Pancreas (tissue), 10 donors: ENCODE measurements around the gene PSD4. TPM values are rescaled to one million over a fixed set of nuclear protein-coding genes. Genes with fewer than 3 reads are reported as not detected.

Source experiments
- ATAC-seq, 4 donors: fragments of 200-7000 bp; cut with Tn5 transposase; one replicate each; pipeline versions ENCODE4 v1.8.0 to v1.9.1; 2020; ENCODE audit warnings: mild to moderate bottlenecking in 4 of 4, moderate library complexity in 4 of 4
- DNase-seq, 6 donors: peaks; one replicate each; pipeline ENCODE4 v3.0.0-alpha.2; 2020
- FAIRE-seq: peaks from 2 replicates; lab custom pipeline; 2012; peaks lifted over from hg19 to GRCh38; lab: Jason Lieb, UNC
- H3K27ac ChIP-seq, 4 donors: fragments of 200-600 bp; sonication (generic); 1 replicate in 3 of 4; 2 replicates in 1 of 4; pipeline versions ENCODE4 v1.5.0 to v1.8.0; 2020
- H3K27me3 ChIP-seq, 4 donors: fragments of 200-600 bp; one replicate each; pipeline ENCODE4 v1.8.0; 2021
- H3K36me3 ChIP-seq, 3 donors: fragments of 200-600 bp; sonication (generic) in 1 of 3; one replicate each; pipeline versions ENCODE4 v1.5.0 to v1.8.0; 2020 to 2021
- H3K4me1 ChIP-seq, 3 donors: fragments of 200-600 bp; one replicate each; pipeline ENCODE4 v1.8.0; 2021
- H3K4me3 ChIP-seq, 4 donors: fragments of 200-600 bp; sonication (generic) in 2 of 4; one replicate each; pipeline versions ENCODE4 v1.5.0 to v1.8.0; 2020 to 2021
- H3K9me3 ChIP-seq, 4 donors: fragments of 200-600 bp; one replicate each; pipeline ENCODE4 v1.8.0; 2021
- WGBS, 2 donors: extraction: QIAGEN DNeasy Blood & Tissue Kit; methylation state at CpG; one replicate each; pipeline ENCODE4 v1.1.7; 2013; 5-methylcytosine and 5-hydroxymethylcytosine counted together
- intact Hi-C, 3 donors: fragments of 100-400 bp; cut with DNase I; formaldehyde crosslinking; loops; one replicate each; pipeline versions ENCODE4 v1.11.1 to v1.14.2; 2022
- polyA plus RNA-seq, 2 donors: library from polyadenylated mRNA; stranded (reverse); fragments of 200-250 nt; gene quantifications; one replicate each; pipeline ENCODE4 v1.2.3, GENCODE V29; 2013
- total RNA-seq, 6 donors: library from RNA; stranded (reverse); fragmentation: NEBNext Ultra II Directional in 4 of 6; extraction: Animal tissue kit (Norgen Biotek cat#: 25700) in 4 of 6; gene quantifications; one replicate each; pipeline versions ENCODE4 v1.2.1 to v1.2.4, GENCODE V29; 2021 to 2023
- TF ChIP-seq, protein P1 (sequence below), 4 donors: fragments of 200-600 bp; sonication (generic) in 3 of 4; IDR thresholded peaks; one replicate each; pipeline versions ENCODE4 v1.5.0 to v1.8.0; 2021; ENCODE audit warnings: antibody characterized with exemption in 4 of 4
- donor health status: healthy with polysubstance abuse.
- donor health status: DM: no; HTN: no; CAD: no; lungs with moderate emphysema.
- donor health status: DM: no; HTN: no; CAD: no.
- donor health status: control.
- donor health status: control.
- donor health status: Bipolar disorder and iron deficiency.
- donor health status: DM: yes; HTN: yes; CAD: no.
- donor health status: DM: no; HTN: no; CAD: no.
- donor health status: DM: no; HTN: no; CAD: no.
- donor health status: DM: yes; HTN: yes; CAD: no.

The PSD4 gene
- total and polyA plus RNA-seq, 8 donors: 15.9 to 37.6 (median 26.0) TPM

DNA sequence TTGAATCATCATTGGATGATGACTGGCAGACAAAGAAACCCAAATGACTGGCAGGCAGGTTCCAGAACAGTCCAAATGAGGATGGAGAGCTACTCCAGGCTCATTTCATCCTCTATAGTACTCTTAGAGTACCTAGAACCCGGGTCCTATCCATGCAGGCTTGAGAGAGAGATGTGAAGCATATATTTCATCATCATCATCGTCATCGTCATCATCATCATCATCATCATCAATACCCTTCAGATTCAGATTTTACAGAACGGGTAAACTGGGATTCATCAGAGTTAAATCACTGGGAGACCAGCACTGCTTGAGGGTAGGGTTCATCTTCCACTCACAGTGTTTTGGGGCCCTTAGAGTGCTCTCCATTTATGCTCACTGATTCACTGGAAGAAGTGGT, 52.7 kb downstream of the PSD4 start:
- Histone ChIP-seq H3K27ac (peak overlapping the region in 2 of 4 donors; percentile 52 to 55), H3K4me1 (peaks cover 0 to 12% (median 5%) of the 10 kb centered on the region in 3 donors), H3K27me3 (no peaks in the 10 kb centered on the region), H3K36me3 (no peaks in the 10 kb centered on the region), H3K9me3 (no peaks in the 10 kb centered on the region), H3K4me3 (no peak overlapping the region)
- DNase-seq (no peak), ATAC-seq (no peak), FAIRE-seq (no peak)
- WGBS, 2 donors: 65 to 93% methylated on average over 4 of the region's 4 CpGs
- intact Hi-C loops: no loop called here
- TF ChIP-seq, protein P1, sequence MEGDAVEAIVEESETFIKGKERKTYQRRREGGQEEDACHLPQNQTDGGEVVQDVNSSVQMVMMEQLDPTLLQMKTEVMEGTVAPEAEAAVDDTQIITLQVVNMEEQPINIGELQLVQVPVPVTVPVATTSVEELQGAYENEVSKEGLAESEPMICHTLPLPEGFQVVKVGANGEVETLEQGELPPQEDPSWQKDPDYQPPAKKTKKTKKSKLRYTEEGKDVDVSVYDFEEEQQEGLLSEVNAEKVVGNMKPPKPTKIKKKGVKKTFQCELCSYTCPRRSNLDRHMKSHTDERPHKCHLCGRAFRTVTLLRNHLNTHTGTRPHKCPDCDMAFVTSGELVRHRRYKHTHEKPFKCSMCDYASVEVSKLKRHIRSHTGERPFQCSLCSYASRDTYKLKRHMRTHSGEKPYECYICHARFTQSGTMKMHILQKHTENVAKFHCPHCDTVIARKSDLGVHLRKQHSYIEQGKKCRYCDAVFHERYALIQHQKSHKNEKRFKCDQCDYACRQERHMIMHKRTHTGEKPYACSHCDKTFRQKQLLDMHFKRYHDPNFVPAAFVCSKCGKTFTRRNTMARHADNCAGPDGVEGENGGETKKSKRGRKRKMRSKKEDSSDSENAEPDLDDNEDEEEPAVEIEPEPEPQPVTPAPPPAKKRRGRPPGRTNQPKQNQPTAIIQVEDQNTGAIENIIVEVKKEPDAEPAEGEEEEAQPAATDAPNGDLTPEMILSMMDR (IDR thresholded peaks at IDR 0.05): no peak

DNA sequence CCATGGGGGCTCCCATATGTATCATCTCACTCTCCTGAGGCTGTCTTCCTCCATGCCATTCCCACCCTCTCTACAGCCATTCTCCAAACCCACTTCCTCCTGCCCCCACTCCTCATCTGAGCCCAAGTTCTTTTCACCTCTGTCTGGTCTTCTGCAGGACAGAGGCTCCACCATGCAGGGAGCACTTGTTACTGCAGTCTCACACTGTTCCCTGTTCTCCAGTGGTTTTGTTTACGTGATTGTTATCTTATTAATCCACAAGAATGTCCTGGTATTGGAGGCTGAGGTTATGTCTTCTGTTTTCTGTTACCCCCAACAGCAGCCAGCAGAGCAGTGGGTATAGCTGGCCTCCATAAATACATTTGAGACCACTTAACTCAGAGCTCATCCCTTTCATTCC, 53.5 kb downstream of the PSD4 start:
- FAIRE-seq: no peak
- intact Hi-C loops: no loop called here
- TF ChIP-seq, protein P1 (IDR thresholded peaks at IDR 0.05): no peak
- H3K9me3 ChIP-seq: no peaks in the 10 kb centered on the region
- H3K4me1 ChIP-seq: peaks cover 0 to 12% (median 5%) of the 10 kb centered on the region in 3 donors
- DNase-seq: no peak
- no peak overlapping the region for H3K4me3 ChIP-seq
- WGBS, 2 donors: 85 to 86% methylated on average over 1 of the region's 1 CpG
- no peaks in the 10 kb centered on the region for H3K27me3 ChIP-seq
- H3K36me3 ChIP-seq: no peaks in the 10 kb centered on the region
- no peak for ATAC-seq
- no peak overlapping the region for H3K27ac ChIP-seq

- no peak for DNase-seq
- Histone ChIP-seq H3K27me3 (no peaks in the 10 kb centered on the region), H3K27ac (no peak overlapping the region), H3K4me1 (peaks cover 0 to 12% (median 5%) of the 10 kb centered on the region in 3 donors), H3K4me3 (no peak overlapping the region), H3K9me3 (no peaks in the 10 kb centered on the region), H3K36me3 (no peaks in the 10 kb centered on the region)
- TF ChIP-seq, protein P1 (IDR thresholded peaks at IDR 0.05): no peak
- WGBS, 2 donors: 89 to 92% methylated on average over 3 of the region's 3 CpGs
- intact Hi-C loops: no loop called here
- FAIRE-seq: no peak
- ATAC-seq: no peak
These were observed 53.9 kb downstream of the PSD4 start for GRCh38 chr2:113227698-113228097.

- DNase-seq (no peak), FAIRE-seq (no peak), ATAC-seq (no peak)
- Histone ChIP-seq H3K27ac (no peak overlapping the region), H3K9me3 (no peaks in the 10 kb centered on the region), H3K4me3 (no peak overlapping the region), H3K4me1 (peaks cover 0 to 12% (median 5%) of the 10 kb centered on the region in 3 donors), H3K27me3 (no peaks in the 10 kb centered on the region), H3K36me3 (no peaks in the 10 kb centered on the region)
- TF ChIP-seq, protein P1 (IDR thresholded peaks at IDR 0.05): no peak
- intact Hi-C loops: no loop called here
- 85 to 88% methylated on average over 1 of the region's 1 CpG for WGBS, 2 donors
These were observed 54.6 kb downstream of the PSD4 start for GRCh38 chr2:113228351-113228750.

- Histone ChIP-seq H3K36me3 (no peaks in the 10 kb centered on the region), H3K27ac (peak overlapping the region in 2 of 4 donors; percentile 17 to 23), H3K4me3 (no peak overlapping the region), H3K4me1 (peaks cover 0 to 12% (median 5%) of the 10 kb centered on the region in 3 donors), H3K9me3 (no peaks in the 10 kb centered on the region), H3K27me3 (no peaks in the 10 kb centered on the region)
- TF ChIP-seq, protein P1 (IDR thresholded peaks at IDR 0.05): no peak
- intact Hi-C loops: no loop called here
- ATAC-seq (no peak), FAIRE-seq (no peak), DNase-seq (no peak)
- WGBS, 2 donors: 44 to 54% methylated on average over 3 of the region's 3 CpGs
These were observed 55.4 kb downstream of the PSD4 start for GRCh38 chr2:113228991-113229716.
